22Rv1 (cell line): Measurements from ENCODE around the gene LIMK1.

Experiments
- H3K27ac ChIP-seq: fragments of 450-650 bp; 2 replicates; pipeline ENCODE4 v1.5.1; 2017
- CTCF ChIP-seq: fragments of 450-650 bp; IDR thresholded peaks from 2 replicates; pipeline ENCODE4 v1.5.1; 2017; ENCODE audit warnings: mild to moderate bottlenecking
- ZFX ChIP-seq: fragments of 450-650 bp; IDR thresholded peaks from 2 replicates; pipeline ENCODE4 v1.6.1; 2017; ENCODE audit warnings: antibody characterized with exemption, borderline replicate concordance

The LIMK1 gene

DNA sequence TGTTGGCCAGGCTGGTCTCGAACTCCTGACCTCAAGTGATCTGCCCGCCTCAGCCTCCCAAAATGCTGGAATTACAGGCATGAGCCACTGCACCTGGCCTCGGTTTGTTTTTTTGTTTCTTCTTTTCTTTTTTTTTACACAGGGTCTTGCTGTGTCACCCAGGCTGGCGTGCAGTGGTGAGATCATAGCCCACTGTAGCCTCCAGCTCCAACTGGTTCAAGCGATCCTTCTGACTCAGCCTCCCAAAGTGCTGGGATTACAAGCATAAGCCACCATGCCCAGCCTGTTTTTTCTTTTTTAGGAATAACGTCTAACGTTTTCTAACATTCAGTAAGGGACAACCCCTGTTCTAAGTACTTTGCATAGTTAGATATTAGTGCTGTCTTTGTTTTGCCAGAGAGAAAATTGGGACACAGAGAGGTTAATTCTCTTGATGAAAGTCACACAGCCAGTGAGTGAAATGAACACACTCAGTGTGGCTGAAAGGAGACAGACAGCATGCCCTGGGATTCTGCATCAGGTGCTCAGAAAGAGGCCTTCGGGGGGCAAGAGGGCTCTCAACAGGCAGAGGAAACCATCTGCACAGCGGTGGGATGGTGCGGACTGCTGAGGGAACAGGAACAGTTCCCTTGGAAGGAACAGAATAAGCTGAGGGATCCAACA lies 4.3 kb downstream of the LIMK1 start:
- no peak overlapping the region for H3K27ac ChIP-seq
- TF ChIP-seq ZFX (no peak), CTCF (no peak)

DNA sequence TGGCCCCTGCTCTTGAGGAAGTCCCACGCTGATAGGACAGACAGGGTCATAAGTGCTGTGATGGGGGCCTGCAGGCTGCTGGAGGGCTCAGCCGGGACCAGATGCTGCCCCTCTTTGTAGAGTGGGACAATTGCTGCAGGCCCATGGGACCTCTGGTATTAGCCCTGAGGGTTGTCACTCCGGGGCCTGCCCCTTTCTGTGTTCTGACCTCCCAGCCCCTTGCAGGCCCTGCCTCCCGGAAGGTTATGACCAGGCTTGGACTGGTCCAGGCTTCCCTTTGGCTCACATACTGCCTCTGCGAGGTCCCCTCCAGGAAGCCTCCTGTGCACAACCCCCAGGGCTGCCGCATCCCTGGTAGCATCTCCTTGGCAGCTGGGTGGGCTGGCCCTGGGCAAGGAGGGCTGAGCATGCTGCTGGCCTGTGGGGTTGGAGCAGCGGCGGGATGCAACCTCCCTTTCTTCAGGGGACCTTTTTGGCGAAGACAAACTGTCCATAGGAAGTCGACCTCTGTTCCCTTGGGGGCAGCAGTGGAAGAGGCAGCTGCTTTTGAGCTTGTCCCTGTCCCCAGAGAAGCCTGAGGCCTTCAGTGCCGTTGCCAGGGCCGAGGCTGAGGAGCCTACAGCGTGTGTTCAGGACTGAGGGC lies 8.8 kb downstream of the LIMK1 start:
- no peak overlapping the region for H3K27ac ChIP-seq
- TF ChIP-seq ZFX (no peak), CTCF (no peak)

DNA sequence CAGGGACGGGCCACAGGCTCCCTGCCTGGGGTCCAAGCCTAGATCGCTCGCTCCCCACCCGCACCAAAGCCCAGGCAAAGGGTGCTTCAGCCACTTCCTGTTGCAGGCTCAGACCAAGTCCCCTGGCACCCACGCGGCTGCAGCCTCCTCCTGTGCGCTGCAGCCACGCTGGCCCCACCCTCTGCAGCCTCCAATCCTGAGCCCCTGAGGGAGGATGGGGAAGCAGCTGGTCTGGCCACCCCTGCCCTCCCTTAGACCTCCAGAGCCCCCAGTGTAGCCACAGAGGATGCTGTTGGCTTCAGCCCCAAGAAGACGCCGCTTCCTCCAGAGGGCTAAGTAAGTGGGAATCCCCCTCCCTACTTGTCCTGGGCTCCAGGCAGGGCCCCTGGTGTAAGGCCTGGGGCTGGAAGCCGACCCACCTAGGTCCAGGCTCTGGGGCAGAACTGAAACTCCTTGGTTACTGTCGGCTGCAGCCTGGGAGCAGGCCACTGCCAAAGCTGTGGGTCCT lies 9.4 kb downstream of the LIMK1 start:
- TF ChIP-seq ZFX, result no peak
- no peak for TF ChIP-seq CTCF
- H3K27ac ChIP-seq, result no peak overlapping the region

DNA sequence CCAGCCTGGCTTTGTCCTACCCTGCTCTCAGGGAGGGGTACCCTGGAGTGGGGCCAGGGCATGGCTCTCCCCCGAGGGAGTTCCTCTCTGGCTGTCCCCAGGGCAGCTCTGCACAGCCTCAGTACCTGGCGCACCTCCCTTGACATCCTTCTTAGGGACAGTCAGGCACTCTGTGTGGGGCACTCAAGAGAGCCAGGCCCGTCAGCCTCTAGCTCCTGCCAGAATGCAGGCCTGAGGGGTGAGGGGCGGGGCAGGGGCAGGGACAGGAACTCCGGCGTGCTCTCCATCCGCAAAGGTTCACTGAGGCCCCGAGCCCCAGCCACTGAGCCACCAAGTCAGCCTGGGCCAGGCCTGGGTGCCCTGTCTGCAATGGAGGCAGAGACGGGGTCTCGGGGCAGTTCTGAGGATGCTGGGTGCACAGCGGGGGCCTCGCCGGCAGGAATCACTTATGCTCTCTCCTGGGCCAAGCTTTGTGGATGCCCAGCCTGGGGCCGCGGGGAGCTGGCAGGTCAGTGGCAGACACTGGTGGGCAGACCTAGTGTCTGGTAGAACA lies 10.1 kb downstream of the LIMK1 start:
- TF ChIP-seq CTCF, result no peak
- no peak for TF ChIP-seq ZFX

GRCh38 chr7:74094224-74095101 lies 10.9 kb downstream of the LIMK1 start:
- H3K27ac ChIP-seq, result no peak overlapping the region
- TF ChIP-seq ZFX (no peak), CTCF (no peak)

More for the DNA sequence above, 10.1 kb downstream of the LIMK1 start:
- H3K27ac ChIP-seq, result no peak overlapping the region

GRCh38 chr7:74095135-74095534 lies 11.5 kb downstream of the LIMK1 start:
- no peak for TF ChIP-seq CTCF
- no peak for TF ChIP-seq ZFX
- H3K27ac ChIP-seq, result no peak overlapping the region
